T-helper 2 cell treated with Interferon-gamma antibody and Interleukin-4, amounts not matched to agents 5 μg/mL and 100 μg/mL, for 36 hours (primary cell): ENCODE results near the gene PRR20G.

Experiments
- DNase-seq: peaks from one replicate; pipeline ENCODE4 v3.0.0; 2021; ENCODE audit warnings: low spot score
- H3K27ac Mint-ChIP-seq: one replicate; pipeline ENCODE4 v1.8.0; 2021; ENCODE audit warnings: mild to moderate bottlenecking, mixed read lengths
- H3K27me3 Mint-ChIP-seq: one replicate; pipeline ENCODE4 v1.8.0; 2021; ENCODE audit warnings: low read depth, mixed read lengths
- H3K36me3 Mint-ChIP-seq: one replicate; pipeline ENCODE4 v1.8.0; 2021; ENCODE audit warnings: low read depth, mixed read lengths
- H3K4me1 Mint-ChIP-seq: one replicate; pipeline ENCODE4 v1.8.0; 2021; ENCODE audit warnings: low read depth, mixed read lengths
- H3K4me3 Mint-ChIP-seq: one replicate; pipeline ENCODE4 v1.8.0; 2022; ENCODE audit warnings: mild to moderate bottlenecking, moderate library complexity, mixed read lengths
- H3K9me3 Mint-ChIP-seq: one replicate; pipeline ENCODE4 v1.8.0; 2021; ENCODE audit warnings: mixed read lengths

The PRR20G gene

GRCh38 chr3:127287840-127288239 lies at the start of gene PRR20G:
PRR20G (minus strand) TSS chr3:127288046; CDS start chr3:127287365, 681 bp downstream.
- H3K4me1 Mint-ChIP-seq: no peaks in the 10 kb centered on the region
- H3K27me3 Mint-ChIP-seq: no peaks in the 10 kb centered on the region
- H3K9me3 Mint-ChIP-seq: no peaks in the 10 kb centered on the region
- H3K4me3 Mint-ChIP-seq: no peak within 1 kb of the TSS
- no peak for DNase-seq
- H3K27ac Mint-ChIP-seq: no peak within 1 kb of the TSS
- H3K36me3 Mint-ChIP-seq: no peaks in the 10 kb centered on the region

GRCh38 chr3:127337001-127337400 lies 49.2 kb upstream of the PRR20G start:
- Mint-ChIP-seq H3K27ac (no peak overlapping the region), H3K4me1 (no peaks in the 10 kb centered on the region), H3K9me3 (peaks cover 8% of the 10 kb centered on the region), H3K36me3 (no peaks in the 10 kb centered on the region), H3K4me3 (no peak overlapping the region), H3K27me3 (peaks cover 9% of the 10 kb centered on the region)
- DNase-seq: no peak

- no peaks in the 10 kb centered on the region for H3K4me1 Mint-ChIP-seq
- no peak overlapping the region for H3K4me3 Mint-ChIP-seq
- no peak overlapping the region for H3K27ac Mint-ChIP-seq
- peaks cover 9% of the 10 kb centered on the region for H3K27me3 Mint-ChIP-seq
- H3K9me3 Mint-ChIP-seq: peaks cover 8% of the 10 kb centered on the region
- DNase-seq: no peak
- no peaks in the 10 kb centered on the region for H3K36me3 Mint-ChIP-seq
Observed at GRCh38 chr3:127336101-127336500, 48.3 kb upstream of the PRR20G start.

GRCh38 chr3:127330385-127330784 lies 42.5 kb upstream of the PRR20G start:
- Mint-ChIP-seq H3K4me1 (no peaks in the 10 kb centered on the region), H3K27me3 (no peaks in the 10 kb centered on the region), H3K4me3 (no peak overlapping the region), H3K27ac (no peak overlapping the region), H3K9me3 (peaks cover 8% of the 10 kb centered on the region), H3K36me3 (peaks cover 1% of the 10 kb centered on the region)
- DNase-seq: no peak

GRCh38 chr3:127329631-127330285 lies 41.9 kb upstream of the PRR20G start:
- H3K36me3 Mint-ChIP-seq: peaks cover 1% of the 10 kb centered on the region
- H3K4me1 Mint-ChIP-seq: no peaks in the 10 kb centered on the region
- no peak overlapping the region for H3K27ac Mint-ChIP-seq
- no peak for DNase-seq
- H3K4me3 Mint-ChIP-seq: no peak overlapping the region
- H3K27me3 Mint-ChIP-seq: no peaks in the 10 kb centered on the region
- peaks cover 8% of the 10 kb centered on the region for H3K9me3 Mint-ChIP-seq

- no peak overlapping the region for H3K4me3 Mint-ChIP-seq
- DNase-seq: no peak
- H3K27ac Mint-ChIP-seq: no peak overlapping the region
- H3K9me3 Mint-ChIP-seq: peaks cover 8% of the 10 kb centered on the region
- H3K4me1 Mint-ChIP-seq: no peaks in the 10 kb centered on the region
- H3K27me3 Mint-ChIP-seq: no peaks in the 10 kb centered on the region
- peaks cover 1% of the 10 kb centered on the region for H3K36me3 Mint-ChIP-seq
Observed at GRCh38 chr3:127328421-127328820, 40.6 kb upstream of the PRR20G start.

GRCh38 chr3:127326341-127326740 lies 38.5 kb upstream of the PRR20G start:
- H3K27me3 Mint-ChIP-seq: no peaks in the 10 kb centered on the region
- H3K4me3 Mint-ChIP-seq: no peak overlapping the region
- H3K36me3 Mint-ChIP-seq: peaks cover 1% of the 10 kb centered on the region
- no peak overlapping the region for H3K27ac Mint-ChIP-seq
- no peak for DNase-seq
- H3K9me3 Mint-ChIP-seq: peaks cover 8% of the 10 kb centered on the region
- no peaks in the 10 kb centered on the region for H3K4me1 Mint-ChIP-seq

GRCh38 chr3:127325629-127325961 lies 37.7 kb upstream of the PRR20G start:
- no peaks in the 10 kb centered on the region for H3K4me1 Mint-ChIP-seq
- H3K27me3 Mint-ChIP-seq: no peaks in the 10 kb centered on the region
- no peak overlapping the region for H3K27ac Mint-ChIP-seq
- peaks cover 7% of the 10 kb centered on the region for H3K9me3 Mint-ChIP-seq
- peaks cover 1% of the 10 kb centered on the region for H3K36me3 Mint-ChIP-seq
- DNase-seq: no peak
- no peak overlapping the region for H3K4me3 Mint-ChIP-seq

- DNase-seq: no peak
- no peak overlapping the region for H3K27ac Mint-ChIP-seq
- no peaks in the 10 kb centered on the region for H3K27me3 Mint-ChIP-seq
- H3K36me3 Mint-ChIP-seq: no peaks in the 10 kb centered on the region
- no peaks in the 10 kb centered on the region for H3K4me1 Mint-ChIP-seq
- H3K9me3 Mint-ChIP-seq: peaks cover 2% of the 10 kb centered on the region
- no peak overlapping the region for H3K4me3 Mint-ChIP-seq
Observed at GRCh38 chr3:127324913-127325628, 37.2 kb upstream of the PRR20G start.

- Mint-ChIP-seq H3K9me3 (no peaks in the 10 kb centered on the region), H3K4me1 (no peaks in the 10 kb centered on the region), H3K36me3 (no peaks in the 10 kb centered on the region), H3K27me3 (no peaks in the 10 kb centered on the region), H3K4me3 (no peak overlapping the region), H3K27ac (no peak overlapping the region)
- no peak for DNase-seq
Observed at GRCh38 chr3:127324076-127324475, 36.2 kb upstream of the PRR20G start.

- Mint-ChIP-seq H3K27me3 (no peaks in the 10 kb centered on the region), H3K4me3 (no peak overlapping the region), H3K36me3 (no peaks in the 10 kb centered on the region), H3K4me1 (no peaks in the 10 kb centered on the region), H3K27ac (no peak overlapping the region), H3K9me3 (no peaks in the 10 kb centered on the region)
- DNase-seq: no peak
Observed at GRCh38 chr3:127323581-127323980, 35.7 kb upstream of the PRR20G start.

- Mint-ChIP-seq H3K4me3 (no peak overlapping the region), H3K27ac (no peak overlapping the region), H3K27me3 (no peaks in the 10 kb centered on the region), H3K4me1 (no peaks in the 10 kb centered on the region), H3K36me3 (no peaks in the 10 kb centered on the region), H3K9me3 (no peaks in the 10 kb centered on the region)
- DNase-seq: no peak
Observed at GRCh38 chr3:127321371-127321770, 33.5 kb upstream of the PRR20G start.

GRCh38 chr3:127320529-127321121 lies 32.8 kb upstream of the PRR20G start:
- peaks cover 2% of the 10 kb centered on the region for H3K27me3 Mint-ChIP-seq
- no peaks in the 10 kb centered on the region for H3K36me3 Mint-ChIP-seq
- H3K27ac Mint-ChIP-seq: no peak overlapping the region
- H3K9me3 Mint-ChIP-seq: no peaks in the 10 kb centered on the region
- DNase-seq: no peak
- H3K4me1 Mint-ChIP-seq: no peaks in the 10 kb centered on the region
- H3K4me3 Mint-ChIP-seq: no peak overlapping the region

- H3K27ac Mint-ChIP-seq: no peak overlapping the region
- peaks cover 2% of the 10 kb centered on the region for H3K27me3 Mint-ChIP-seq
- H3K9me3 Mint-ChIP-seq: no peaks in the 10 kb centered on the region
- H3K4me1 Mint-ChIP-seq: no peaks in the 10 kb centered on the region
- no peak overlapping the region for H3K4me3 Mint-ChIP-seq
- H3K36me3 Mint-ChIP-seq: no peaks in the 10 kb centered on the region
- no peak for DNase-seq
Observed at GRCh38 chr3:127316685-127317084, 28.8 kb upstream of the PRR20G start.
